Suprapubic skin (tissue), 3 donors: Measurements from ENCODE around the gene DIP2C.

Experiments used
- POLR2AphosphoS5 ChIP-seq, 3 donors: sonication (generic); formaldehyde crosslinking; IDR thresholded peaks; one replicate each; pipeline ENCODE4 v1.6.1; 2017; ENCODE audit warnings: antibody characterized with exemption in 3 of 3
- TF ChIP-seq, protein P1 (sequence below), 2 donors: fragments of 200-600 bp in 1 of 2; fragments of 450-650 bp in 1 of 2; sonication (generic) in 1 of 2; IDR thresholded peaks; one replicate each; pipeline ENCODE4 v1.5.1; 2016 to 2019; ENCODE audit warnings: antibody characterized with exemption in 2 of 2, mild to moderate bottlenecking in 1 of 2, moderate library complexity in 1 of 2

DNA sequence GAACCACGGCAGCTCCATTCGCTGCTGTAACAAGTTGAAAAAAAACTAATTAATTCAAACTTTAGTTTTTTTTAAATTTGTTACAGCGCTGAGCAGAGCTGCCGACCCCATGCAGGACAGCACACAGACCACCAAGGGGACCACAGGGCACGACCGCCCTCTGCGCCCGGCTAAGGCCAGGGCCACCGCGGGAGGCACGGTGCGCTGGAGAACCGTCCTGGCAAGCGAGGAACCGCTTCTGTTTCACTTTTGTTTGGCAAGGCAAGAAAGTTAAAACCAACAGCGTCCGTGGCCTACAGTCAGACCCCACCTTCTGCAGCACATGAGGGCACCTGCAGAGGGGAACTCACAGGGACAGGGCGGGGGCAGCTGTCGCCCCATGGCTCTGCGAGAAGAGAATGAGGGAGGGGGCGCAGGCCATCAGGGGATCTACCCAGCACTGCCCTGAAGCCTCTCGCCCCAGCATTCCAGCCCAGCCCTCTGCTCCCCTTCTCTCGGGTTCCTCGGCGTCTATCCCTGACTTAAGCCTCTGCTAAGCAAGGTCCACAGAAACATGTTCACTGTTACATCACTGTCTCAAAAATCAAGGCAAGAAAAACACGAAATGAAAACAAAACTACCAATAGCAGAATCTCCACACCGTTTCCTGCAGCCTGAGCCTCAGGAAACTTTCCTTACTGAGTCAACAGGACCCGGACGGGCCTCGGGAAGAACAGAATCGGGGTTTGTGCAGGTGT lies 204.4 kb downstream of the DIP2C start:
- TF ChIP-seq, protein P1, sequence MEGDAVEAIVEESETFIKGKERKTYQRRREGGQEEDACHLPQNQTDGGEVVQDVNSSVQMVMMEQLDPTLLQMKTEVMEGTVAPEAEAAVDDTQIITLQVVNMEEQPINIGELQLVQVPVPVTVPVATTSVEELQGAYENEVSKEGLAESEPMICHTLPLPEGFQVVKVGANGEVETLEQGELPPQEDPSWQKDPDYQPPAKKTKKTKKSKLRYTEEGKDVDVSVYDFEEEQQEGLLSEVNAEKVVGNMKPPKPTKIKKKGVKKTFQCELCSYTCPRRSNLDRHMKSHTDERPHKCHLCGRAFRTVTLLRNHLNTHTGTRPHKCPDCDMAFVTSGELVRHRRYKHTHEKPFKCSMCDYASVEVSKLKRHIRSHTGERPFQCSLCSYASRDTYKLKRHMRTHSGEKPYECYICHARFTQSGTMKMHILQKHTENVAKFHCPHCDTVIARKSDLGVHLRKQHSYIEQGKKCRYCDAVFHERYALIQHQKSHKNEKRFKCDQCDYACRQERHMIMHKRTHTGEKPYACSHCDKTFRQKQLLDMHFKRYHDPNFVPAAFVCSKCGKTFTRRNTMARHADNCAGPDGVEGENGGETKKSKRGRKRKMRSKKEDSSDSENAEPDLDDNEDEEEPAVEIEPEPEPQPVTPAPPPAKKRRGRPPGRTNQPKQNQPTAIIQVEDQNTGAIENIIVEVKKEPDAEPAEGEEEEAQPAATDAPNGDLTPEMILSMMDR (IDR thresholded peaks at IDR 0.05) = no peak
- TF ChIP-seq POLR2AphosphoS5 (IDR thresholded peaks at IDR 0.05) = no peak
